ENCODE data around the gene CTTN.

The CTTN gene

GRCh38 chr11:70397983-70398833, at the start of gene CTTN:
Gene CTTN (plus strand): TSS chr11:70398529. CDS start chr11:70407298, 8,769 bp downstream.
- peak; percentile 71 for DNase-seq

GRCh38 chr11:70348608-70349007, 49.7 kb upstream of the CTTN start:
- no peak for DNase-seq

GRCh38 chr11:70351646-70352045, 46.7 kb upstream of the CTTN start:
- no peak for DNase-seq

- no peak for DNase-seq
Observed at GRCh38 chr11:70352100-70352499, 46.2 kb upstream of the CTTN start.

GRCh38 chr11:70352601-70353000, 45.7 kb upstream of the CTTN start:
- DNase-seq: no peak

- no peak for DNase-seq
Observed at GRCh38 chr11:70353329-70353728, 45.0 kb upstream of the CTTN start.

GRCh38 chr11:70353900-70354568, 44.3 kb upstream of the CTTN start:
- no peak for DNase-seq

- no peak for DNase-seq
Observed at GRCh38 chr11:70354629-70355028, 43.7 kb upstream of the CTTN start.

- DNase-seq: no peak
Observed at GRCh38 chr11:70358753-70359152, 39.6 kb upstream of the CTTN start.

- no peak for DNase-seq
Observed at GRCh38 chr11:70359451-70360205, 38.7 kb upstream of the CTTN start.

GRCh38 chr11:70360211-70360610, 38.1 kb upstream of the CTTN start:
- no peak for DNase-seq

GRCh38 chr11:70364178-70364577, 34.2 kb upstream of the CTTN start:
- no peak for DNase-seq

GRCh38 chr11:70364745-70365543, 33.4 kb upstream of the CTTN start:
- peak; percentile 60 for DNase-seq

- DNase-seq: no peak
Observed at GRCh38 chr11:70365544-70365927, 32.8 kb upstream of the CTTN start.

GRCh38 chr11:70367071-70367470, 31.3 kb upstream of the CTTN start:
- DNase-seq: no peak

- DNase-seq: no peak
Observed at GRCh38 chr11:70368961-70369360, 29.4 kb upstream of the CTTN start.

GRCh38 chr11:70371241-70371640, 27.1 kb upstream of the CTTN start:
- no peak for DNase-seq

- no peak for DNase-seq
Observed at GRCh38 chr11:70372076-70372475, 26.3 kb upstream of the CTTN start.

GRCh38 chr11:70376621-70377020, 21.7 kb upstream of the CTTN start:
- no peak for DNase-seq

- DNase-seq: no peak
Observed at GRCh38 chr11:70377645-70378044, 20.7 kb upstream of the CTTN start.

- no peak for DNase-seq
Observed at GRCh38 chr11:70378506-70379134, 19.7 kb upstream of the CTTN start.

- DNase-seq: no peak
Observed at GRCh38 chr11:70381350-70381749, 17.0 kb upstream of the CTTN start.

Measured in activated T-cell treated with anti-CD3 and anti-CD28 coated beads, Interleukin-2, amount 50 U/mL, for 1 hour (primary cell).